Trophoblast cell (in vitro differentiated cells and primary cell): Measurements from ENCODE around the gene SNTG2. TPM values are rescaled to one million over a fixed set of nuclear protein-coding genes. Genes with fewer than 3 reads are reported as not detected.
A peak's percentile ranks its signal among the peaks of the same experiment; 100 is the strongest.

ENCODE experiments used
- DNase-seq, 2 donors: peaks; one replicate each; pipeline ENCODE4 v3.0.0-alpha.2; 2016
- H2AFZ ChIP-seq: 2 replicates; pipeline ENCODE4 v1.6.1; 2013; ENCODE audit warnings: low read length, moderate library complexity, mild to moderate bottlenecking; ENCODE audit not compliant: insufficient read depth, poor library complexity
- H2AK5ac ChIP-seq: 2 replicates; pipeline ENCODE4 v1.6.1; 2013; ENCODE audit warnings: mild to moderate bottlenecking, low read length
- H2BK120ac ChIP-seq: 2 replicates; pipeline ENCODE4 v1.6.1; 2013; ENCODE audit warnings: low read length, mild to moderate bottlenecking, moderate library complexity; ENCODE audit not compliant: insufficient read depth, poor library complexity
- H2BK12ac ChIP-seq: 2 replicates; pipeline ENCODE4 v1.6.1; 2013; ENCODE audit warnings: mild to moderate bottlenecking, low read length, moderate library complexity
- H2BK5ac ChIP-seq: 2 replicates; pipeline ENCODE4 v1.6.1; 2013; ENCODE audit warnings: low read length, low read depth, moderate library complexity, mild to moderate bottlenecking; ENCODE audit not compliant: poor library complexity
- H3K14ac ChIP-seq: 2 replicates; pipeline ENCODE4 v1.6.1; 2013; ENCODE audit warnings: mild to moderate bottlenecking, low read length
- H3K18ac ChIP-seq: 2 replicates; pipeline ENCODE4 v1.6.1; 2013; ENCODE audit warnings: mild to moderate bottlenecking, low read length
- H3K23ac ChIP-seq: 2 replicates; pipeline ENCODE4 v1.6.1; 2013; ENCODE audit warnings: low read length
- H3K27ac ChIP-seq: 2 replicates; pipeline ENCODE4 v1.5.1; 2013; ENCODE audit warnings: low read depth, mild to moderate bottlenecking, inconsistent platforms, low read length, moderate library complexity
- H3K27me3 ChIP-seq: 2 replicates; pipeline ENCODE4 v1.6.1; 2013; ENCODE audit warnings: inconsistent platforms, mild to moderate bottlenecking, low read length, moderate library complexity; ENCODE audit not compliant: insufficient read depth
- H3K36me3 ChIP-seq, 2 experiments: 1 replicate in 1 of 2; 2 replicates in 1 of 2; pipeline ENCODE4 v1.6.1; 2013; ENCODE audit warnings: low read length in 2 of 2, mild to moderate bottlenecking in 2 of 2, moderate library complexity in 1 of 2; ENCODE audit not compliant: insufficient read depth in 2 of 2, control insufficient read depth in 1 of 2
- H3K4ac ChIP-seq: 2 replicates; pipeline ENCODE4 v1.6.1; 2013; ENCODE audit warnings: low read depth, mild to moderate bottlenecking, low read length, moderate library complexity
- H3K4me1 ChIP-seq, 2 experiments: 1 replicate in 1 of 2; 2 replicates in 1 of 2; pipeline ENCODE4 v1.6.1; 2013; ENCODE audit warnings: low read length in 2 of 2, mild to moderate bottlenecking in 2 of 2, moderate library complexity in 1 of 2; ENCODE audit not compliant: insufficient read depth in 2 of 2, control insufficient read depth in 1 of 2
- H3K4me2 ChIP-seq: 2 replicates; pipeline ENCODE4 v1.6.1; 2013; ENCODE audit warnings: inconsistent platforms, mild to moderate bottlenecking, low read length, moderate library complexity
- H3K4me3 ChIP-seq: 2 replicates; pipeline ENCODE4 v1.5.1; 2013; ENCODE audit warnings: mild to moderate bottlenecking, low read depth, low read length, inconsistent platforms
- H3K79me1 ChIP-seq: one replicate; pipeline ENCODE4 v1.6.1; 2013; ENCODE audit warnings: low read length
- H3K79me2 ChIP-seq: 2 replicates; pipeline ENCODE4 v1.6.1; 2013; ENCODE audit warnings: low read length, mild to moderate bottlenecking; ENCODE audit not compliant: control insufficient read depth, insufficient read depth, poor library complexity
- H3K9ac ChIP-seq: 2 replicates; pipeline ENCODE4 v1.6.1; 2013; ENCODE audit warnings: mild to moderate bottlenecking, low read length
- H3K9me3 ChIP-seq: 2 replicates; pipeline ENCODE4 v1.6.1; 2013; ENCODE audit warnings: low read depth, mild to moderate bottlenecking, control low read depth, inconsistent platforms, low read length; ENCODE audit not compliant: insufficient read depth
- H4K12ac ChIP-seq: 2 replicates; pipeline ENCODE4 v1.6.1; 2013; ENCODE audit warnings: low read depth, mild to moderate bottlenecking, low read length, moderate library complexity
- H4K8ac ChIP-seq: 2 replicates; pipeline ENCODE4 v1.6.1; 2013; ENCODE audit warnings: low read depth, mild to moderate bottlenecking, low read length, moderate library complexity
- H4K91ac ChIP-seq: one replicate; pipeline ENCODE4 v1.6.1; 2013; ENCODE audit warnings: low read depth, mild to moderate bottlenecking, low read length, moderate library complexity
- WGBS: extraction: QIAGEN DNeasy Blood & Tissue Kit; methylation state at CpG from one replicate; pipeline ENCODE4 v1.1.7; 2013; ENCODE audit warnings: missing lambda C conversion rate; ENCODE audit not compliant: insufficient read length, insufficient coverage; ENCODE audit errors: extremely low coverage; 5-methylcytosine and 5-hydroxymethylcytosine counted together
- polyA plus RNA-seq: library from polyadenylated mRNA; stranded (reverse); fragments of 200-250 nt; gene quantifications from 2 replicates; pipeline ENCODE4 v1.2.3, GENCODE V29; 2013

SNTG2 gene
- 0.08 and 0.11 TPM in 2 replicates for polyA plus RNA-seq

DNA sequence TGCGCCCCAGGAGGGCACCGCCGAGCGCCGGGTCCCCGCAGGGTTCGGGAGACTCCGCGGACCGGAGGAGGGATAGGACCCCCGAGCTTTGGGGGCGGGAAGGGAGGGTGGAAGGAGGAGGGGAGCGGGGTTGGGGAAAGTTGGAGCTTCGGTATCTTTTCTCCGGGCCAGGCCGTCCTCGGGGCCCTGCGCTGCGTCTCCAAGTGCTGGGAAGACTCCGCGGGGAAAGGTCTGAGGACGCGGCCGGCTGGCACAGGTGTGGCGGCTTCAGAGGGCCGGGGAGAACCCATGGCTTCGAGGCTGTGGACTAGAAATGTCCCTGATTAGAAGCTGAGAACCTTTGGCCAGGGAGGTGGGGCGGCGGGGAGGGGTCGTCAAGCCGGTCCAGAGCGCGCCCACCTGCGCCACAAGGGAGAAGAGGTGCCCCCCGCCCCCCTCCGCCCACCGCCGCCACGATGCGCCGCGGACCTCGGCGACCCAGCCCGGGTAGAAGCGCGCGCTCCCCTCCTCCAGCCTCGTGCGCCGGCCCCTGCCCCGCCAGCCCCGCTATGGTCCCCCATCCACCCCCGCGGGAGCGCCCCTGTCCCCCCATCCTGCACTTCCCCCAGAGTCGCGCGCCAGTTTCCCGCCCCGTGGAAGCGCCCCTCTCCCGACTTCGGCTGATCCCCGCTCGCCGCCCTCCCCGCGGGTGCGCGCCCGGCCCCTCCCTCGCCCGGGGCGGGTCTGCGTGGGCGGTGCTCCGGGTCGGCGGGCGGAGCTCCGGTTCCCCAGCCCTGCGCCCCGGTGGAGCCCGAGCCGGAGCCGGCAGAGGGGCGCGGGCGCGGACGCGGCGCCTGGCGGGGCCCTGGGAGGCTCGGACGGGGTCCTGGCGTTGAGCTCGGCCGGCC, at the start of gene SNTG2:
TSS of gene SNTG2 (plus strand) at position 770 of the 887 bp plus-strand sequence. CDS start 148 bp downstream, outside the sequence.
- Histone ChIP-seq H3K9ac (no peak within 1 kb of the TSS), H4K8ac (no peak within 1 kb of the TSS), H3K79me2 (no peaks in the 10 kb centered on the region), H3K18ac (no peak within 1 kb of the TSS), H2BK12ac (no peak within 1 kb of the TSS), H4K91ac (no peak within 1 kb of the TSS), H2AK5ac (no peak within 1 kb of the TSS), H3K4ac (no peak within 1 kb of the TSS), H3K4me2 (peak within 1 kb of the TSS; percentile 51), H3K36me3 (no peaks in the 10 kb centered on the region), H3K14ac (no peak within 1 kb of the TSS), H3K27me3 (peaks cover 25% of the 10 kb centered on the region), H3K79me1 (no peaks in the 10 kb centered on the region), H2BK120ac (no peak within 1 kb of the TSS), H4K12ac (no peak within 1 kb of the TSS), H3K27ac (no peak within 1 kb of the TSS), H2BK5ac (no peak within 1 kb of the TSS), H3K4me1 (peaks cover 3 to 5% of the 10 kb centered on the region in 2 experiments), H3K23ac (no peak within 1 kb of the TSS), H3K4me3 (peak within 1 kb of the TSS; percentile 72), H2AFZ (peak within 1 kb of the TSS; percentile 63), H3K9me3 (no peaks in the 10 kb centered on the region)
- WGBS = no CpG with 5 or more reads among the region's 100 CpGs
- DNase-seq = no peak

DNA sequence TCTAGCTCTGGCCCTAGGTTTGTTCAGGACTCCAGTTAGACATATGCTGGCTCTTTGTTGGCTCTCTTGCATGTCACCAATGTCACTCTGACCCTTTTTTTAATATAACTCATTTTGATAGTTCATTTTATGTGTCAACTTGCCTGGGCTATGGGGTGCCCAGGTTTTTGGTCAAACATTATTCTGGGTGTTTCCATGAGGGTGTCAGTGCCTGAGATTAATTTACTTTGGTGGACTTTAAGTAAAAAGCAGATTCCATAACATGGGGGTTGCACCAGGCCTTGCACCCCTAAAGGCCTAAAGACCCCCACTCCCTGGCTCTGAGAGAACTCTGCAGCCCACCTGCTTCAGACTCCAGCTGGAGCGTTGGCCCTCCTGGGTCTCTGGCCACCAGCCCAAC, 48.1 kb upstream of the SNTG2 start:
- no peak overlapping the region for H3K18ac ChIP-seq
- H2AFZ ChIP-seq = no peak overlapping the region
- no peaks in the 10 kb centered on the region for H3K36me3 ChIP-seq
- H3K23ac ChIP-seq = no peak overlapping the region
- H3K27me3 ChIP-seq = no peaks in the 10 kb centered on the region
- H3K79me2 ChIP-seq = no peaks in the 10 kb centered on the region
- WGBS = no CpG with 5 or more reads among the region's 1 CpG
- no peak overlapping the region for H3K4me3 ChIP-seq
- no peak overlapping the region for H2BK12ac ChIP-seq
- no peak overlapping the region for H2AK5ac ChIP-seq
- no peak overlapping the region for H3K4ac ChIP-seq
- H3K9ac ChIP-seq = no peak overlapping the region
- H3K14ac ChIP-seq = no peak overlapping the region
- no peak overlapping the region for H4K12ac ChIP-seq
- H3K4me2 ChIP-seq = no peak overlapping the region
- no peak overlapping the region for H3K27ac ChIP-seq
- H2BK5ac ChIP-seq = no peak overlapping the region
- no peaks in the 10 kb centered on the region for H3K4me1 ChIP-seq
- no peak overlapping the region for H2BK120ac ChIP-seq
- H4K91ac ChIP-seq = no peak overlapping the region
- H3K79me1 ChIP-seq = no peaks in the 10 kb centered on the region
- no peaks in the 10 kb centered on the region for H3K9me3 ChIP-seq
- no peak overlapping the region for H4K8ac ChIP-seq
- no peak for DNase-seq

DNA sequence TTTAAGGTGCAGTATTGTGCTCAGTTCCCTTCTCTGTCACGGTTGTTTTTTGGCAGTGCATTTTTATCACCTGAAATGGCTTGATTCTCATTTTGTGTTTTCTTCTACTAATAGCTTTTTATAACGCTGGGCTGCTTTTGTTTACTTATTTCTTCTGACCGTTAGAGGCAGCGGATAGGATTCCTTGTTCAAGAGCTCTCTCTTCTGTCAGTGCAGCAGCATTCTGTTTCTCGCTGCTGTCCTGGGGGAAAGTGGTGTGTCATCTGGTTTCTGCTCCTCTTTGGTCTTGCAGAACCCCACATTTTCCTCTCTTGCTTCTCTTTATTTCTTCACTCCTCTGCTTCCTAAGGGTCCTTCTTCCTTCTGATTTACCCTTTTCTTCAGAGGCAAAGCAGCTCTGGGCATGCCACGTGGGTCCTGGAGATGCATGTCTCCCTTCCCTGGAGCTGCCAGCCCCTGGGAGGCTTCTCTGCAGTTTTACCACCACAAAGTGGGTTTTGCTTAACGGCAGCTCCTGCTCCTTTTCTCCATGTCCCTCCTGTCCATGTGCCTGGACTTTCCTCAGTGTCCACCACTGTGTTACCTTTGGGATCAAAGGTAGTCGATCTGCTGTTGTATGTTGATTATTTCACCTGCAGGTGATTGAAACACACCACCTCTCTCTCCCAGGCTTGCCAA, 47.3 kb upstream of the SNTG2 start:
- Histone ChIP-seq H3K18ac (no peak overlapping the region), H3K36me3 (no peaks in the 10 kb centered on the region), H2BK12ac (no peak overlapping the region), H3K27me3 (no peaks in the 10 kb centered on the region), H3K27ac (no peak overlapping the region), H3K4me3 (no peak overlapping the region), H2AK5ac (no peak overlapping the region), H3K14ac (no peak overlapping the region), H2AFZ (no peak overlapping the region), H3K9ac (no peak overlapping the region), H3K9me3 (no peaks in the 10 kb centered on the region), H2BK120ac (no peak overlapping the region), H3K79me2 (no peaks in the 10 kb centered on the region), H2BK5ac (no peak overlapping the region), H3K79me1 (no peaks in the 10 kb centered on the region), H4K8ac (no peak overlapping the region), H4K12ac (no peak overlapping the region), H3K4ac (no peak overlapping the region), H4K91ac (no peak overlapping the region), H3K23ac (no peak overlapping the region), H3K4me1 (no peaks in the 10 kb centered on the region), H3K4me2 (no peak overlapping the region)
- no CpG with 5 or more reads among the region's 8 CpGs for WGBS
- no peak for DNase-seq

DNA sequence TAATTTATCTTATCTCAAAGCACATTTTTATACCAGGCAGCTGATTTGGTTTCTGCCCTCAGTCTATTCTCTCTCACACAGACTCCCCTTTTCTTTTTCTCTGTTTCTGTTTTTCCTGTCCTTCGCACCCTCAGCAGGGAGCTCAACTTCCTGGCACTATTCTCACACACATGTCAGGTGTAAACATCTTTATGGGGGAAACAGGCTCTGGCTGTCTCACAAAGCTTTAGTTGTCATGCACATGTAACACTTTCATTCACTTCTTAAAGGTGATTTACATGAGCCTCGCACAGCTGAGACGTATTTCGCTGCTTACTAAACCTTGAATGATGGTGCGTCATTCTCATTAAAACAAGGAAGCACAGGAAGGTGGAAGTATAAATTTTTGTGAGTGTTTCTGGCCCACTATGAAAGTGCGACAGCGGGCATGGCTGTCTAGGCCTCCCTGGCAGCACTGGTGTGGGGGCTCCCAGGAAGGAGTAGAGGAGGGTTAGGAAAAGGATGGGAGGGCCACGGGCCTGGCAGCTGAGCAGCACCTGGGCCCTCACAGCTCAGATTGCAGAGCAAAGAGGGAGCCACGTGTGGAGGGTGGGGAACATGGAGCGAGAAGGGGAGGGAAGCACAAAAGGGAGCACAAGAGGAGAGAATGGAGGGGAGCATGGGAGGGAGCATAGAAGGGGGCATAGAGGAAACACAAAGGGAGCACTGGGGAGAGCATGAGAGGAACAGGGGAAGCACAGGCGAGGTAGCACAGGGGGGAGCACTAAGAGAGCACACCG, 46.2 kb upstream of the SNTG2 start:
- Histone ChIP-seq H3K27ac (no peak overlapping the region), H4K8ac (no peak overlapping the region), H2BK5ac (no peak overlapping the region), H4K91ac (no peak overlapping the region), H3K79me2 (no peaks in the 10 kb centered on the region), H3K14ac (no peak overlapping the region), H3K4me3 (no peak overlapping the region), H3K4ac (no peak overlapping the region), H3K4me1 (no peaks in the 10 kb centered on the region), H2AFZ (no peak overlapping the region), H2BK12ac (no peak overlapping the region), H3K4me2 (no peak overlapping the region), H4K12ac (no peak overlapping the region), H3K79me1 (no peaks in the 10 kb centered on the region), H2BK120ac (no peak overlapping the region), H3K9ac (no peak overlapping the region), H3K23ac (no peak overlapping the region), H2AK5ac (no peak overlapping the region), H3K18ac (no peak overlapping the region), H3K36me3 (no peaks in the 10 kb centered on the region), H3K9me3 (no peaks in the 10 kb centered on the region), H3K27me3 (no peaks in the 10 kb centered on the region)
- whole genome bisulfite sequencing = no CpG with 5 or more reads among the region's 12 CpGs
- no peak for DNase-seq
